GM19468 (cell line): ENCODE measurements around the gene RFK.

Experiments used
- ATAC-seq: cut with Tn5 transposase; IDR thresholded peaks from one replicate; pipeline ENCODE4 v1.9.1; 2021; ENCODE audit warnings: mild to moderate bottlenecking, moderate library complexity, moderate number of reproducible peaks; ENCODE audit not compliant: unreplicated experiment; ENCODE audit errors: extremely low read depth

RFK gene

DNA sequence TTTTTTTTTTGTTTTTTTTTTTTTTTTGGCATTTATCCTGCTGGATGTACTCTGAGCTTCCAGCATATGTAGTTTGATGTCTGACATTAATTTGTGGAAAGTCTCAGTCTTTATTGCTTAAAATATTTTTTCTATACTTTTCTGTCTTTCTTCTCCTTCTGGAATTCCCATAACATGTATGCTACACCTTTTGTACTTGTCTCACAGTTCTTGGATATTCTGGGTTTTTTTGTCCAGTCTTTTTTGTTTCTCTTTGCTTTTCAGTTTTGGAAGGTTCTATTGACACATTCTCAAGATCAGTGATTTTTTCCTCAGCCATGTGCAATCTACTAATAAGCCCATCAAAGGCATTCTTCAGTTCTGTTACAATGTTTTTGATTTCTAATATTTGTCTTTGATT is 19.4 kb upstream of the RFK start:
- ATAC-seq = no peak

GRCh38 chr9:76412638-76413037 is 18.4 kb upstream of the RFK start:
- ATAC-seq = no peak

DNA sequence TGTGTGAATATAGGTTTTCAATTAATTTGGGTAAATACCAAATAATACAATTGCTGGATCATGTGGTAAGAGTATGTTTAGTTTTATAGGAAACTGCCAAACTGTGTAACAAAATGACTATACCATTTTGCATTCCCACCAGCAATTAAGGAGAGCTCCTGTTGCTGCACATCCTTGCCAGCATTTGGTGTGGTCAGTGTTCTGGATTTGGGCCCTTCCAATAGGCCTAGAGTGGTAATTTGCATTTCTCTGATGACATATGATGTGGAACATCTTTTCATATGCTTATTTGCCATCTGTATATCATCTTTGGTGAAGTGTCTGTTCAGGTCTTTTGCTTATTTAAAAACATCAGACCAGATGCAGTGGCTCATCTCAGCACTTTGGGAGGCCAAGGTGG is 11.6 kb upstream of the RFK start:
- ATAC-seq = no peak

DNA sequence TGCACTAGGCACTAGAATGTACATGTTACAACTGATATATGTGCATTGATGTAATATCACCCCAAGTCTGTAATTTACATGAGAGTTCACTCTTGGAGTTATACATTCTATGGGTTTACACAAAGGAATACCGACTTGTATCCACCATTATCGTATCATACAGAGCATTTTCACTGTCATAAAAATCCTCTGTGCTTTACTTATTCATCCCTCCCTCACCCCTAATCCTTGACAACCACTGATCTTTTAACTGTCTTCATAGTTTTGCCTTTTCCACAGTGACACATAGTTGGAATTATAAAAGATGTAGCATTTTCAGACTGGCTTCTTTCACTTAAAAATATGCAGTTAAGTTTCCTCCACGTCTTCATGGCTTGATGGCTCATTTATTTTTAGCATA is 11.1 kb upstream of the RFK start:
- ATAC-seq = no peak

DNA sequence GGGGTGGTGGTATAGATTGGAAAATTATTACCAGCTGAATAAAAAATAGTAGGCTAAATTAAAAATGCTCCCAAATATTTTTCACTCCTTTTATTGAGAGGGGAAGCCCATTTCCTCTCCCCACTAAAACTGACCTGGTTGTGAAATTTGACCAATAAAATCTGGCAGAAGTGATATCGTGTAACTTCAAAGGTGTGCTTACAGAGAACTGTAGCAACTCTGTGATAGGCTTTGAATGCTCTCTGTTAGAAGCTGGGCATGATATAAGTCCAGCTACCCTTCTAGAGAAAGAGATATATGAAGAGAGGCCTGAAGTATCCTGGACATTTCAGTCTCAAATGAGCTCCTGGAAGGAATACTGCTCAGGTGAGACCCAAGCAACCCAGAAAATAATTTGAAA is 10.2 kb upstream of the RFK start:
- no peak for ATAC-seq

DNA sequence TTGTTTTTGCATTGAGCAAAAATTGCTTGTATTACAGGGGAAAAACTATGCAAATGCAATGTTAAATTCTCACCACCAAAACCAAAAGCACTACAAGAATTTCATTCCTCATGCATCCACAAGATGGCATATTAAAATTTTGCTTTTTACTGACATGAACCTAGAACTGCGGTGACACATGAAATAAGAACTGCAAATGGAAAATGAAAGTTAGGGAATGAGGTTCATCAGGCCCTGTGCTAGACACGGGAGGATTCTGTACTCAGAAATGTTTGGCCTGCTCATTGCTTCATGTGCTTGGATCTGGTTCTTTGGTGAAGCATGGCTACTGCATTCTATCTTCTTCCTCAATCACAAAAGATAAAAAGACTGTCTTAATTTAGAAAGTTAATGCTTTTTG is 9.1 kb upstream of the RFK start:
- peak; percentile 80 for ATAC-seq

- ATAC-seq = no peak
Observed at GRCh38 chr9:76401580-76402354, 7.5 kb upstream of the RFK start.

GRCh38 chr9:76401176-76401575 is 7.0 kb upstream of the RFK start:
- no peak for ATAC-seq

DNA sequence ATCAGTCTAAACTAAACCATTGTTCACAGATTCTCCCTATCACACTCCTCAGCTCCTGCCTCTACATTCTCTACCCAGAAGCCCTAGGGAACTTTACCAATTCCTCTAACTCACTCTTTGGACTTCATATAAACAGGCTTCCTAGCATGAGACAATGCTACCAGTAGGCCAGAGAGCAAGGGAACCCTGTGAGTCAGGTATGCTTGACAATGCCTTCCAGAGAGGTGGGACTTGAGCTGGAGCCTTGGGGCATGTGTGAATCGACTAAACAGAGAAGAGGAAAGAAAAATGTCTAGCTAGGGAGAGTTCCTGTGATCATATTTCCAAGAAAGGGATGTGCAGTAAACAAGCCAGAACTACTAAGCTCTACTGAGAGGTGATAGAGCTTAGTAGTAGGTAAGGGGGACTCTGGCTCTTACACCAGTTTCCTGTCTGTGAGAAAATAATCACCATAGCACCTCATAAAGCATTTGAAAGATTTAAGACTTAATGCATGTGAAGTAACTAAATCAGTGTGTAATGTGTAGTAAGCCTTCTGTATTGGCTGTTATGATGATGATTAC is 6.4 kb upstream of the RFK start:
- ATAC-seq = no peak

DNA sequence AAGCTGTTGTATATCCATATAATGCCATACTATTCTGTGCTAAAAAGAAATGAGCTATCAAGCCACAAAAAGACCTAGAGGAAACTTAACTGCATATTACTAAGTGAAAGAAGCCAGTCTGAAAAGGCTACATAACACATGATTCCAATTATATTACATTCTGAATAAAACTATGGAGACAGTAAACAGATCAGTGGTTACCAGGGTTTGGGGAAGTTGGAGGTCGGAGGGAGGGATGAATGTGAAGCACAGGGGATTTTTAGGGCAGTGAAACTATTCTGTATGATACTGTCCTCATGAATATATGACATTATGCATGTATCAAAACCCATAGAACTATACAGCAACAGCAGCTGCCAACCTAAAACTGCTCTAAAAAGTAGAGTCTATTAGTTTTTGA is 5.6 kb upstream of the RFK start:
- no peak for ATAC-seq

- ATAC-seq = no peak
Observed at GRCh38 chr9:76396597-76396996, 2.4 kb upstream of the RFK start.

DNA sequence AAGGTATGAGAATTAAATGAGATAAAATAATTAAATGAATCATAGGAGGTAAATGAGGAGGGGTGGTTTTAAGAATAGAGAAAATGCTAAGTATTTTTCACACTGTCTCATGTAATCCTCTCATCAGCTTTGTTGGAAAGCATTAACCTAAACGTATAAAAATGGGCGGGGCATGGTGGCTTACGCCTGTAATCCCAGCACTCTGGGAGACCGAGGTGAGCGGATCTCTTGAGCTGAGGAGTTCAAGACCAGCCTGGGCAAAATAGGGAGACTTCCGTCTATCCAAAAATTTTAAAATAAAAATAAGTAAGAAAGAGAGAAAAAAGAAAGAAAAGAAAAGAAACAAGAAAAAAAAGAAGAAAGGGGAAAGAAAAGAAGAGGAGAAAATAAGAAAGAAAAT is 1.9 kb upstream of the RFK start:
- no peak for ATAC-seq

- no peak for ATAC-seq
Observed at GRCh38 chr9:76395381-76395780, 1.2 kb upstream of the RFK start.

GRCh38 chr9:76394960-76395252 is 680 bp upstream of the RFK start:
- ATAC-seq = peak; percentile 33

- no peak for ATAC-seq
Observed at GRCh38 chr9:76390656-76391055, 3.6 kb downstream of the RFK start.

GRCh38 chr9:76379494-76379893 is 14.7 kb downstream of the RFK start:
- ATAC-seq = no peak

- ATAC-seq = no peak
Observed at GRCh38 chr9:76378367-76379073, 15.7 kb downstream of the RFK start.

- no peak for ATAC-seq
Observed at GRCh38 chr9:76377791-76378190, 16.4 kb downstream of the RFK start.

DNA sequence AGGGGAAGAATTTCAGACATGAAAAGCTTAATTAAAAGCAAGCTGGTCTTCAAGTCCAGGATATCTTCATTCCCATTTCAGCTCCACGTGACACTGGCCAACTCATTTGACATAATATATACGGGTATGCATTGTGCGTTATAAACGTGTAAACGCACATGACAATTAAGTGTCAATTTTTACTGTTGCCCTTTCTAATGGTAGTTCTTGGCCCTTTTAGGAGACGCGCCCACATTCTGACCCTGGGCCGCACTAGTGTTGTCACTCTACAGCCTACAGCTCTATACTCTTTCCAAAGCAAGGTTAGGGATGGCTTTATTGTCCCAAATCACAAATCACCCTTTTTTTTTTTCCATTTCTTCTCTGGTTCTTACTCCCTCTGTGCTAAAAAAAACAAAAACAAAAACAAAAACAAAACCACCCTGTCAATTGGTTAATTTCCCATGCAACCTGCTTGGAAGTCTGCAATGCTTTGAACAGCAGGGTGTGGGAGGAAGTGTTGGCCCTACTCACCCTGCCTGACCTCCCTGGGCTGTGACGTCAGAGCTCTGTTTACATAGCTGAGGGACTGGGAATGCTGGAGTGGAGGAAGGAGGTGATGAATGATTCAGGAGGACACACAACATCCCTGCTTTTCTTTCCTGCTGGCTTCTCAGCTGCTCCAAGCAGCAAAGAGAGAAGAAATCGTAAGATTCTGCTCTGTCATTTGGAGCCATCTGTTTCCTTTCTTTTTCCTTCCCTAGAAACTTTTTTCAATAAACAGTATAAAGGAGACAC is 19.3 kb downstream of the RFK start:
- no peak for ATAC-seq

DNA sequence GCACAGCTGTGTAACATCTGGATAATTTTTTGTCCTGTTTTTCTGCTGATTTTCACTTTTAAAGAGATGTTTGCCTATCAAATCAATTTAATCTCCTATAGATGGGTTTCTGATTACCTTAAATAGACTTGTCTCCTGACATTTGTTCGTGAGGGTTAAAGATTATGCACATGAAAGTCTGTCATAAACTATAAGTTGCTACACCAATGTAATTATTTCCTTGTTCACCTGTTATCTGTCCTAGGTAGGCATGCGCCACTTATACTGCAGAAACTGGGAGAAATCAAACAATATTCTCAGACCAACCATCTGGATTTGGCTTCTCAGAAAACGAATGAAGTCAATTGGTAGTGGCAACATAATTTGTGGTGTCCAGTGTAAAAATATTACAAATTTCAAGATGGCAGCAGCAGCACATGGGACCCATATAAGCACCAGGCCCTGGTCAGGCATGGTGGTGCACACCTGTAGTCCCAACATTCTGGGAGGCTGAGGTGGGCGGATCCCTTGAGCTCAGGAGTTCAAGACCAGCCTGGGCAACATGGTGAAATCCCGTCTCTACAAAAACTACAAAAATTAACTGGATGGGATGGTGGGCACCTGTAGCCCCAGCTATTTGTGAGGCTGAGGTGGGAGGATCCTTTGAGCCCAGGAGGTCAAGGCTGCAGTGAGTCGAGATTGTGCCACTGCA is 20.3 kb downstream of the RFK start:
- ATAC-seq = no peak
